Ascending aorta (tissue), 2 donors: Measurements from ENCODE around the gene OSGEP. TPM values are rescaled to one million over a fixed set of nuclear protein-coding genes. Genes with fewer than 3 reads are reported as not detected.

Source experiments
- DNase-seq, 2 donors: peaks; one replicate each; pipeline ENCODE4 v3.0.0-alpha.2; 2019; ENCODE audit warnings: low spot score in 2 of 2
- H3K27ac ChIP-seq, 2 donors: fragments of 200-600 bp; sonication (generic); one replicate each; pipeline ENCODE4 v1.5.1; 2016 to 2017; ENCODE audit warnings: mild to moderate bottlenecking in 1 of 2
- H3K27me3 ChIP-seq: fragments of 200-600 bp; sonication (generic); one replicate; pipeline ENCODE4 v1.5.1; 2017
- H3K36me3 ChIP-seq, 2 donors: fragments of 200-600 bp; sonication (generic); one replicate each; pipeline ENCODE4 v1.5.1; 2016
- H3K4me1 ChIP-seq, 2 donors: fragments of 200-600 bp; sonication (generic); one replicate each; pipeline ENCODE4 v1.5.1; 2016 to 2017; ENCODE audit warnings: mild to moderate bottlenecking in 1 of 2
- H3K4me3 ChIP-seq, 2 donors: fragments of 200-600 bp; sonication (generic); one replicate each; pipeline ENCODE4 v1.5.1; 2016 to 2017; ENCODE audit warnings: mild to moderate bottlenecking in 1 of 2
- H3K9me3 ChIP-seq, 2 donors: fragments of 200-600 bp; sonication (generic); one replicate each; pipeline ENCODE4 v1.5.1; 2016
- intact Hi-C: fragments of 100-400 bp; cut with DNase I; formaldehyde crosslinking; loops from one replicate; pipeline ENCODE4 v1.15.1; 2023
- total RNA-seq: library from RNA; depleted of rRNA; stranded (reverse); fragments of >200 nt; gene quantifications from one replicate; pipeline ENCODE4 v1.1.0, GENCODE V29; 2016
- TF ChIP-seq, protein P1 (sequence below), 3 experiments: fragments of 200-600 bp in 2 of 3; fragments of 450-650 bp in 1 of 3; sonication (generic) in 2 of 3; IDR thresholded peaks; one replicate each; pipeline ENCODE4 v1.5.1; 2016 to 2019; ENCODE audit warnings: antibody characterized with exemption in 3 of 3, mild to moderate bottlenecking in 1 of 3, moderate library complexity in 1 of 3

The OSGEP gene
- total RNA-seq, 1 donor from 2014 or later, result 26.7 TPM

DNA sequence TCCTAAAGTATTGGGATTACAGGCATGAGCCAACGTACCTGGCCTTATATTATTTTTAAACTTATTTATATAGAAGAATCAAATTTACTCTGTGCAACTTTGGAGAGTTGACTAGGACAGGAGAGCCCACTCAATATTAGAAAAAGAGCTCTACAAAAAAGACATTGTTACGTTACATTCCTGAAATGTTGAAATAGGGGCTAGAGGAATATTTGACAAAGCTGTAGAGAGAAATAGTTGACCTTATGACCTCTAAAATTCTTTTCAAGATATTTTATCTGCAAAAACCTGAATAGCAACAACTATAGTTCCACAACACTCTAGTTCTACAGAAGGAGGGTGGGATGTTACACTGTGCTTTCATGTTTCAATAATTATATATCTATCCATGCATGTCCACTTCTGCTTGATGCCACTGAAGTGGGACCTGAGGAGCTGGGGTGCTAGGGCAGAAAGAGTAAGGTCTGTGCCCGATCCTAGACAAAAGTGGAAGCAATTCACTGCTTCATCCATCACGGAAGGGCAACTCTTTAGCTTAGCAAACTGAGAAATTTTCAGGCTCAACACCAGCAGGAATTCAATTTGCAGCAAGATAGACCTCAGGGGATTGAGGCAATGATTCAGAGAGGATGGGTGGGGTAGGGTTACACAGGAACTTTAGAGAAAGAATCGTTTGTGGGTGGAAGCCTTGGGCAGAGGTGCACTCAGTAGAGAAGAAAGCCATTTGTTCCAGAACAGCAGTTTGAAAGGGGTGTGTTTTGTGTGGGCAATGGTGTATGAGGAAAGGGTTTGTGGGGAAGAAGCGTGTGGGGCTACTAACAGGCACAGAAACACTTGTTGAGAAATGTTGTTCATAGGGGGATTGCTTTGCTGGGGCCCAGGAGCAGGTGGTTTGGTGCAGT, 34.7 kb upstream of the OSGEP start:
- intact Hi-C loops, result no loop called here
- Histone ChIP-seq H3K27me3 (no peaks in the 10 kb centered on the region), H3K4me3 (no peak overlapping the region), H3K4me1 (no peaks in the 10 kb centered on the region), H3K36me3 (no peaks in the 10 kb centered on the region), H3K9me3 (no peaks in the 10 kb centered on the region), H3K27ac (no peak overlapping the region)
- TF ChIP-seq, protein P1, sequence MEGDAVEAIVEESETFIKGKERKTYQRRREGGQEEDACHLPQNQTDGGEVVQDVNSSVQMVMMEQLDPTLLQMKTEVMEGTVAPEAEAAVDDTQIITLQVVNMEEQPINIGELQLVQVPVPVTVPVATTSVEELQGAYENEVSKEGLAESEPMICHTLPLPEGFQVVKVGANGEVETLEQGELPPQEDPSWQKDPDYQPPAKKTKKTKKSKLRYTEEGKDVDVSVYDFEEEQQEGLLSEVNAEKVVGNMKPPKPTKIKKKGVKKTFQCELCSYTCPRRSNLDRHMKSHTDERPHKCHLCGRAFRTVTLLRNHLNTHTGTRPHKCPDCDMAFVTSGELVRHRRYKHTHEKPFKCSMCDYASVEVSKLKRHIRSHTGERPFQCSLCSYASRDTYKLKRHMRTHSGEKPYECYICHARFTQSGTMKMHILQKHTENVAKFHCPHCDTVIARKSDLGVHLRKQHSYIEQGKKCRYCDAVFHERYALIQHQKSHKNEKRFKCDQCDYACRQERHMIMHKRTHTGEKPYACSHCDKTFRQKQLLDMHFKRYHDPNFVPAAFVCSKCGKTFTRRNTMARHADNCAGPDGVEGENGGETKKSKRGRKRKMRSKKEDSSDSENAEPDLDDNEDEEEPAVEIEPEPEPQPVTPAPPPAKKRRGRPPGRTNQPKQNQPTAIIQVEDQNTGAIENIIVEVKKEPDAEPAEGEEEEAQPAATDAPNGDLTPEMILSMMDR (IDR thresholded peaks at IDR 0.05), result no peak
- no peak for DNase-seq

DNA sequence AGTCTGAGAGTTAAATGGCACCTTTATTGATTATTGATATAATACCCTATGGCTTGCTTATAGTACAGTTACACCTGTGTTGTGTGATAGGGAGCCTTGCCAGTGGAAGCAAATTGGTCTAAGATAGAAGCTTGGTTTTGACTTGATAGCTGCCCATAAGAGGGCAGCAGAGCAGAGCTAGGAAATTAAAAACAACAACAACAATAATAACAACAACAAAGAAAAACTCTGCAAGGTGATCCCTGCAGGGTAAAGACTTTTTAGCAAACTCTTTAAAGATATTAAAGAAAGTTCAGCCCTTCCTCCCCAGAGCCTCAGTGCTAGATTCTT, 32.7 kb upstream of the OSGEP start:
- H3K36me3 ChIP-seq, result no peaks in the 10 kb centered on the region
- no peak overlapping the region for H3K4me3 ChIP-seq
- no peak overlapping the region for H3K27ac ChIP-seq
- no peaks in the 10 kb centered on the region for H3K9me3 ChIP-seq
- DNase-seq, result no peak
- intact Hi-C loops, result no loop called here
- no peaks in the 10 kb centered on the region for H3K27me3 ChIP-seq
- H3K4me1 ChIP-seq, result no peaks in the 10 kb centered on the region
- TF ChIP-seq, protein P1 (IDR thresholded peaks at IDR 0.05), result no peak

- intact Hi-C loops, result no loop called here
- Histone ChIP-seq H3K4me1 (no peaks in the 10 kb centered on the region), H3K9me3 (no peaks in the 10 kb centered on the region), H3K4me3 (no peak overlapping the region), H3K27me3 (no peaks in the 10 kb centered on the region), H3K36me3 (no peaks in the 10 kb centered on the region), H3K27ac (no peak overlapping the region)
- TF ChIP-seq, protein P1 (IDR thresholded peaks at IDR 0.05), result no peak
- no peak for DNase-seq
These were observed 32.2 kb upstream of the OSGEP start for GRCh38 chr14:20486684-20487395.

DNA sequence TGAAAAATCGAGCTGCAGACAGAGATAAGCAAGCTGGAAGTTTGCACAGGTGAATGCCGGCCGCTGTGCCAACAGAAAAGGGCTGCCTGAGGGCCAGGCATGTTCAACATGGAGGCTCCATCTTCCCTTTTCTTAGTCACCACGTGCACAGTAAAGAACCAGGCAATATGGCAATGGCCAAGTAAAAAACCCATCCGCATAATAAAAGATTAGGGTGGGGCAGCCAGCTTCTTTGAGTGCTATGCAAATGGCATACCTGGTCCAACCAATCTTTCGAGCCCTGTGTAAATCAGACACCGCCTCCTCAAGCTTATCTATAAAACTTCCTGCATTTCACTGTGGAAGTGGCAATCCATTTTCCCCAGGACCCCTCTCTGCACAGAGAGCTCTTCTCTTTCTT, 31.3 kb upstream of the OSGEP start:
- Histone ChIP-seq H3K36me3 (no peaks in the 10 kb centered on the region), H3K9me3 (no peaks in the 10 kb centered on the region), H3K4me3 (no peak overlapping the region), H3K27me3 (no peaks in the 10 kb centered on the region), H3K27ac (no peak overlapping the region), H3K4me1 (no peaks in the 10 kb centered on the region)
- TF ChIP-seq, protein P1 (IDR thresholded peaks at IDR 0.05), result no peak
- no peak for DNase-seq
- intact Hi-C loops, result no loop called here

DNA sequence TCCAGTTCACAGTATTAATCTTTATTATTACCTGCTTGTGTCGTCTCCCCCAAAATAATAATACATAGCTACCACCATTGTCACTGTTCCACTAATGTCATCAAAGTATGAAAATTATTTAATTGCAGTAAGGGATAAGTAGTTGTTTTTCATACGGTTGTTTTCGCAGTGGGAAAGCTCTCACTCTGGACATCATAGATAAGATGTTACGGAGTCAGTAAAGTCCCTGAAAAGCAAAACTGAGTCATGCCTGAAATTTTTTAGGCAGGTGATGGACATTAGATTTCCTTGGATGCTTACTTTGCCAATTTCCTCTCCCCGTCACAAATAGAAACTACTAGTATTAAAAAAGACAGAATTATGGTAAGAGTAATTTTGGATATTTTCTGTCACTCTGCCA, 27.8 kb upstream of the OSGEP start:
- DNase-seq, result no peak
- TF ChIP-seq, protein P1 (IDR thresholded peaks at IDR 0.05), result no peak
- Histone ChIP-seq H3K36me3 (no peaks in the 10 kb centered on the region), H3K9me3 (no peaks in the 10 kb centered on the region), H3K4me3 (no peak overlapping the region), H3K4me1 (peaks cover 0 to 3% of the 10 kb centered on the region in 2 donors), H3K27me3 (no peaks in the 10 kb centered on the region), H3K27ac (no peak overlapping the region)
- intact Hi-C loops, result no loop called here
